ENCODE results near the gene SORCS1. TPM values are rescaled to one million over a fixed set of nuclear protein-coding genes. Genes with fewer than 3 reads are reported as not detected.

The SORCS1 gene
- total RNA-seq, 1 experiment from 2014 or later = not detected

GRCh38 chr10:106996510-106996909 is 168.0 kb downstream of the SORCS1 start:
- no peak overlapping the region for H3K9ac ChIP-seq (ENCODE audit: low read length)
- TF ChIP-seq ZFX (IDR thresholded peaks at IDR 0.05) (no peak), YY1 (IDR thresholded peaks at IDR 0.05; ENCODE audit: extremely low read depth, insufficient replicate concordance, low read depth, low read length) (no peak), ZNF274 (IDR thresholded peaks at IDR 0.05; ENCODE audit: low read depth, low read length) (no peak), CTCF (IDR thresholded peaks at IDR 0.05 in 2 of 3, conservative IDR thresholded peaks at IDR 0.05 in 1 of 3; ENCODE audit: borderline replicate concordance in 1 of 3, insufficient read depth in 1 of 3, low read depth in 2 of 3, low read length in 2 of 3) (no peak), ZBTB33 (IDR thresholded peaks at IDR 0.05; ENCODE audit: extremely low read depth, insufficient replicate concordance, low read length) (no peak), RAD21 (IDR thresholded peaks at IDR 0.05; ENCODE audit: low read depth) (no peak), EZH2phosphoT487 (IDR thresholded peaks at IDR 0.05; ENCODE audit: borderline replicate concordance) (no peak), ELF1 (IDR thresholded peaks at IDR 0.05; ENCODE audit: borderline replicate concordance, low read depth) (no peak), CEBPB (IDR thresholded peaks at IDR 0.05; ENCODE audit: low read depth) (no peak), SIN3A (IDR thresholded peaks at IDR 0.05; ENCODE audit: low read depth) (no peak), EGR1 (IDR thresholded peaks at IDR 0.05; ENCODE audit: low read depth) (no peak), SP1 (IDR thresholded peaks at IDR 0.05; ENCODE audit: low read depth) (no peak), TCF7L2 (IDR thresholded peaks at IDR 0.05; ENCODE audit: borderline replicate concordance, extremely low read depth, insufficient read depth, insufficient read length) (no peak), EZH2 (IDR thresholded peaks at IDR 0.05) (no peak)
- H3K4me3 ChIP-seq (replicated peaks in 1 of 2; ENCODE audit: low read depth in 1 of 2, low read length in 2 of 2) = no peak overlapping the region
- peaks cover 41 to 54% of the 10 kb centered on the region in 2 experiments for H3K9me3 ChIP-seq (ENCODE audit: control insufficient read depth in 1 of 2, insufficient read depth in 1 of 2, low read depth in 1 of 2, low read length in 2 of 2)
- no peaks in the 10 kb centered on the region for H4K20me1 ChIP-seq (ENCODE audit: insufficient read depth)
- no peaks in the 10 kb centered on the region for H3K36me3 ChIP-seq (ENCODE audit: control insufficient read depth in 1 of 2, insufficient read depth in 2 of 2, low read length in 2 of 2)
- DNase-seq (ENCODE audit: low read depth, low spot score) (no peak), ATAC-seq (no peak)
- no peaks in the 10 kb centered on the region for H3K79me2 ChIP-seq (ENCODE audit: insufficient read depth, low read length)
- POLR2A ChIA-PET = no interaction called here
- CTCF ChIA-PET = no interaction called here
- no peaks in the 10 kb centered on the region for H3K4me1 ChIP-seq (ENCODE audit: control insufficient read depth in 1 of 2, insufficient read depth in 2 of 2, low read length in 2 of 2)
- no peak overlapping the region for H3K27ac ChIP-seq (ENCODE audit: low read depth, low read length)
- no peak overlapping the region for H3K4me2 ChIP-seq (ENCODE audit: low read length)
- no peaks in the 10 kb centered on the region for H3K27me3 ChIP-seq (ENCODE audit: insufficient read depth, low read length)
- intact Hi-C loops (cut with micrococcal nuclease) = no loop called here
- H2AFZ ChIP-seq (ENCODE audit: low read depth, low read length, poor library complexity, severe bottlenecking) = no peak overlapping the region
- RAD21 ChIA-PET (ENCODE audit: low non-redundant PET in 1 of 2, low total read pairs in 2 of 2, uncharacterized antibody in 2 of 2, unreplicated experiment in 2 of 2) = no interaction called here
- no peaks in the 10 kb centered on the region for H3K9me2 ChIP-seq (ENCODE audit: insufficient read depth)
- no TSS peak for BruUV-seq (replicated peaks)

Measured in HCT116 (cell line).